HCT116 (cell line): ENCODE results near the gene OTOL1. TPM values are rescaled to one million over a fixed set of nuclear protein-coding genes. Genes with fewer than 3 reads are reported as not detected.

Experiments used
- ATAC-seq: fragments of 200-7000 bp; cut with Tn5 transposase; 2 replicates; pipeline ENCODE4 v1.9.1; 2020; ENCODE audit warnings: mild to moderate bottlenecking, moderate library complexity
- BruUV-seq: library from RNA; stranded (reverse); fragments of 400-500 nt; replicated peaks from 2 replicates; lab custom pipeline; 2021; lab: Mats Ljungman, UMichigan
- CTCF ChIA-PET: fragments of 300-600 bp; sonication (Branson Sonifier 250); formaldehyde crosslinking; loops from one replicate; lab custom pipeline; 2021; ENCODE audit warnings: antibody characterized with exemption; lab: Charles Lee
- POLR2A ChIA-PET: fragments of 300-600, 350-600 bp; sonication (Branson Sonifier 250); formaldehyde crosslinking; loops from one replicate; lab custom pipeline; 2021; ENCODE audit warnings: antibody characterized with exemption; lab: Charles Lee
- RAD21 ChIA-PET, 2 experiments: fragments of 300-600 bp; sonication (Branson Sonifier 250); formaldehyde crosslinking; loops; one replicate each; lab custom pipeline; 2023; ENCODE audit warnings: low total read pairs in 2 of 2; ENCODE audit not compliant: uncharacterized antibody in 2 of 2, unreplicated experiment in 2 of 2, low non-redundant PET in 1 of 2; lab: Charles Lee
- DNase-seq: peaks from one replicate; pipeline ENCODE4 v3.0.0-alpha.2; 2010; ENCODE audit warnings: low read depth, low spot score
- H2AFZ ChIP-seq: fragments of 200-600 bp; shearing (Covaris generic), sonication (generic); 2 replicates; pipeline ENCODE4 v1.6.1; 2017; ENCODE audit warnings: low read depth, mixed run types, mixed read lengths, antibody characterized with exemption, low read length; ENCODE audit not compliant: poor library complexity, severe bottlenecking
- H3K27ac ChIP-seq: 2 replicates; pipeline ENCODE4 v1.5.1; 2012; ENCODE audit warnings: low read depth, low read length
- H3K27me3 ChIP-seq: fragments of 200-600 bp; sonication (generic); 2 replicates; pipeline ENCODE4 v1.6.1; 2016; ENCODE audit warnings: mixed run types, low read length, mixed read lengths; ENCODE audit not compliant: insufficient read depth
- H3K36me3 ChIP-seq, 2 experiments: fragments of 200-500 bp in 1 of 2; fragments of 200-600 bp in 1 of 2; sonication (Bioruptor generic) in 1 of 2; sonication (generic) in 1 of 2; 2 replicates each; pipeline versions ENCODE4 v1.5.1 to v1.6.1; 2014 to 2016; ENCODE audit warnings: low read length in 2 of 2, inconsistent platforms in 1 of 2, mixed read lengths in 1 of 2, mixed run types in 1 of 2; ENCODE audit not compliant: insufficient read depth in 2 of 2, control insufficient read depth in 1 of 2
- H3K4me1 ChIP-seq, 2 experiments: fragments of 200-600 bp in 1 of 2; sonication (generic) in 1 of 2; 2 replicates each; pipeline versions ENCODE4 v1.5.1 to v1.6.1; 2012 to 2017; ENCODE audit warnings: low read length in 2 of 2, inconsistent platforms in 1 of 2, mild to moderate bottlenecking in 1 of 2, mixed read lengths in 1 of 2, mixed run types in 1 of 2, moderate library complexity in 1 of 2; ENCODE audit not compliant: insufficient read depth in 2 of 2, control insufficient read depth in 1 of 2
- H3K4me2 ChIP-seq: fragments of 200-600 bp; sonication (generic); 2 replicates; pipeline ENCODE4 v1.6.1; 2017; ENCODE audit warnings: mixed run types, low read length, mixed read lengths
- H3K4me3 ChIP-seq, 2 experiments: fragments of 200-600 bp in 1 of 2; sonication (generic) in 1 of 2; replicated peaks in 1 of 2; 2 replicates each; pipeline ENCODE4 v1.5.1; 2011 to 2016; ENCODE audit warnings: low read length in 2 of 2, control low read depth in 1 of 2, low read depth in 1 of 2, mild to moderate bottlenecking in 1 of 2, mixed read lengths in 1 of 2, mixed run types in 1 of 2
- H3K79me2 ChIP-seq: fragments of 200-600 bp; sonication (generic); 2 replicates; pipeline ENCODE4 v1.6.1; 2017; ENCODE audit warnings: mild to moderate bottlenecking, mixed run types, low read length, moderate library complexity, mixed read lengths; ENCODE audit not compliant: insufficient read depth
- H3K9ac ChIP-seq: fragments of 200-600 bp; sonication (generic); 2 replicates; pipeline ENCODE4 v1.6.1; 2016; ENCODE audit warnings: low read length, mixed read lengths
- H3K9me2 ChIP-seq: fragments of 200-600 bp; sonication (generic), shearing (Covaris generic); 2 replicates; pipeline ENCODE4 v1.6.1; 2017; ENCODE audit warnings: mixed run types, mild to moderate bottlenecking, moderate library complexity; ENCODE audit not compliant: insufficient read depth
- H3K9me3 ChIP-seq, 2 experiments: fragments of 200-500 bp in 1 of 2; fragments of 200-600 bp in 1 of 2; sonication (Bioruptor generic) in 1 of 2; sonication (generic) in 1 of 2; 2 replicates each; pipeline ENCODE4 v1.6.1; 2014 to 2017; ENCODE audit warnings: low read length in 2 of 2, mixed read lengths in 2 of 2, inconsistent platforms in 1 of 2, low read depth in 1 of 2, mild to moderate bottlenecking in 1 of 2, mixed run types in 1 of 2, moderate library complexity in 1 of 2; ENCODE audit not compliant: control insufficient read depth in 1 of 2, insufficient read depth in 1 of 2
- H4K20me1 ChIP-seq: fragments of 200-600 bp; sonication (generic), shearing (Covaris generic); 2 replicates; pipeline ENCODE4 v1.6.1; 2017; ENCODE audit warnings: mixed run types, mild to moderate bottlenecking, moderate library complexity; ENCODE audit not compliant: insufficient read depth
- CEBPB ChIP-seq: IDR thresholded peaks from 2 replicates; pipeline ENCODE4 v1.6.1; 2012; ENCODE audit warnings: low read depth
- EGR1 ChIP-seq: IDR thresholded peaks from 2 replicates; pipeline ENCODE4 v1.6.1; 2012; ENCODE audit warnings: low read depth
- EZH2 ChIP-seq: fragments of 200-600 bp; sonication (generic); IDR thresholded peaks from 2 replicates; pipeline ENCODE4 v1.6.1; 2017; ENCODE audit warnings: antibody characterized with exemption, mixed run types
- JUND ChIP-seq: IDR thresholded peaks from 2 replicates; pipeline ENCODE4 v1.6.1; 2012
- POLR2A ChIP-seq: IDR thresholded peaks from 2 replicates; pipeline ENCODE4 v1.7.0; 2011; ENCODE audit warnings: borderline replicate concordance; ENCODE audit not compliant: insufficient read depth, insufficient read length; ENCODE audit errors: extremely low read depth
- RAD21 ChIP-seq: IDR thresholded peaks from 2 replicates; pipeline ENCODE4 v1.6.1; 2012; ENCODE audit warnings: low read depth, mild to moderate bottlenecking
- SIN3A ChIP-seq: IDR thresholded peaks from 2 replicates; pipeline ENCODE4 v1.6.1; 2012; ENCODE audit warnings: low read depth
- SP1 ChIP-seq: IDR thresholded peaks from 2 replicates; pipeline ENCODE4 v1.6.1; 2012; ENCODE audit warnings: low read depth
- SRF ChIP-seq: IDR thresholded peaks from 2 replicates; pipeline ENCODE4 v1.6.1; 2012; ENCODE audit warnings: low read depth
- TCF7L2 ChIP-seq: IDR thresholded peaks from 2 replicates; pipeline ENCODE4 v1.7.0; 2011; ENCODE audit warnings: borderline replicate concordance, inconsistent platforms; ENCODE audit not compliant: insufficient read depth, insufficient read length; ENCODE audit errors: extremely low read depth
- ZFX ChIP-seq: fragments of 450-650 bp; IDR thresholded peaks from 2 replicates; pipeline ENCODE4 v1.6.1; 2017
- ZNF274 ChIP-seq: fragments of 200-500 bp; sonication (Bioruptor generic); IDR thresholded peaks from 2 replicates; pipeline ENCODE4 v1.6.1; 2014; ENCODE audit warnings: mild to moderate bottlenecking, low read depth, low read length, inconsistent platforms
- intact Hi-C: fragments of 100-400 bp; cut with micrococcal nuclease; formaldehyde crosslinking; loops from 2 replicates; pipeline ENCODE4 v1.10.0; 2022
- total RNA-seq: library from RNA; stranded (reverse); gene quantifications from one replicate; pipeline ENCODE4 v1.2.1, GENCODE V29; 2021; ENCODE audit not compliant: unreplicated experiment
- TF ChIP-seq, protein P1 (sequence below): IDR thresholded peaks from 2 replicates; pipeline ENCODE4 v1.6.1; 2011; ENCODE audit warnings: mild to moderate bottlenecking, low read length, moderate library complexity; ENCODE audit not compliant: insufficient replicate concordance; ENCODE audit errors: extremely low read depth
- TF ChIP-seq, protein P2 (sequence below): IDR thresholded peaks from 2 replicates; pipeline ENCODE4 v1.6.1; 2012
- TF ChIP-seq, protein P3 (sequence below), 3 experiments: fragments of 200-600 bp in 1 of 3; sonication (generic) in 1 of 3; IDR thresholded peaks in 2 of 3; conservative IDR thresholded peaks in 1 of 3; 2 replicates each; pipeline ENCODE4 v1.5.1; 2012 to 2017; ENCODE audit warnings: low read depth in 2 of 3, low read length in 2 of 3, antibody characterized with exemption in 1 of 3, borderline replicate concordance in 1 of 3, control low read depth in 1 of 3, mild to moderate bottlenecking in 1 of 3, mixed read lengths in 1 of 3, mixed run types in 1 of 3, moderate library complexity in 1 of 3; ENCODE audit not compliant: insufficient read depth in 1 of 3
- TF ChIP-seq, protein P4 (sequence below): IDR thresholded peaks from 2 replicates; pipeline ENCODE4 v1.6.1; 2012

OTOL1 gene
- total RNA-seq, 1 experiment from 2014 or later, result not detected

DNA sequence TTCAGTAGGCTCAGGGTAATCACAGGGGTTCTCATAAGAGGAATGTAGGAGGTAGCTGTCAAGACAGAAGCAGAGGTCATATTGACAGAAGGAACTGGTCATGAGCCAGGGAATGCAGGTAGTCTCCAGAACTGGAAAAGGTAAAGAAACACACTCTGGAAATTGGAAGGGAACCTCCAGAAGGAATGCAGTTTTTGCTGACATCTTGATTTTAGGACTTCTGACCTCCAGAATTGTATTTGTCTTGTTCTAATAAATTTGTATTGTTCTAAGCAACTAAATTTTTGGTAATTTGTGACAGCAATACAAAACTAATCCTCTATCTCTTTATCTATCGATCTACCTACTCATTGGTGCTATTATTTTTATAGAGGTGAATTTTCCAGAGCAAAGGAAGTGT is 49.2 kb downstream of the OTOL1 start:
- ATAC-seq (no peak), DNase-seq (no peak)
- no peaks in the 10 kb centered on the region for H3K36me3 ChIP-seq
- RAD21 ChIA-PET, result no interaction called here
- BruUV-seq, result no TSS peak
- H3K4me3 ChIP-seq, result no peak overlapping the region
- H3K79me2 ChIP-seq, result no peaks in the 10 kb centered on the region
- no peaks in the 10 kb centered on the region for H3K4me1 ChIP-seq
- TF ChIP-seq ZFX, result no peak
- no peak for TF ChIP-seq ZNF274
- TF ChIP-seq, protein P1, sequence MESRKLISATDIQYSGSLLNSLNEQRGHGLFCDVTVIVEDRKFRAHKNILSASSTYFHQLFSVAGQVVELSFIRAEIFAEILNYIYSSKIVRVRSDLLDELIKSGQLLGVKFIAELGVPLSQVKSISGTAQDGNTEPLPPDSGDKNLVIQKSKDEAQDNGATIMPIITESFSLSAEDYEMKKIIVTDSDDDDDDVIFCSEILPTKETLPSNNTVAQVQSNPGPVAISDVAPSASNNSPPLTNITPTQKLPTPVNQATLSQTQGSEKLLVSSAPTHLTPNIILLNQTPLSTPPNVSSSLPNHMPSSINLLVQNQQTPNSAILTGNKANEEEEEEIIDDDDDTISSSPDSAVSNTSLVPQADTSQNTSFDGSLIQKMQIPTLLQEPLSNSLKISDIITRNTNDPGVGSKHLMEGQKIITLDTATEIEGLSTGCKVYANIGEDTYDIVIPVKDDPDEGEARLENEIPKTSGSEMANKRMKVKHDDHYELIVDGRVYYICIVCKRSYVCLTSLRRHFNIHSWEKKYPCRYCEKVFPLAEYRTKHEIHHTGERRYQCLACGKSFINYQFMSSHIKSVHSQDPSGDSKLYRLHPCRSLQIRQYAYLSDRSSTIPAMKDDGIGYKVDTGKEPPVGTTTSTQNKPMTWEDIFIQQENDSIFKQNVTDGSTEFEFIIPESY, result no peak
- TF ChIP-seq SRF, result no peak
- no peak for TF ChIP-seq SIN3A
- TF ChIP-seq EZH2, result no peak
- no peak overlapping the region for H2AFZ ChIP-seq
- intact Hi-C loops, result no loop called here
- no peaks in the 10 kb centered on the region for H3K27me3 ChIP-seq
- no peak overlapping the region for H3K4me2 ChIP-seq
- H3K9me2 ChIP-seq, result peaks cover 3% of the 10 kb centered on the region; the same call in 1 of the 2 replicates
- H3K27ac ChIP-seq, result no peak overlapping the region
- POLR2A ChIA-PET, result no interaction called here
- no peak overlapping the region for H3K9ac ChIP-seq
- H4K20me1 ChIP-seq, result no peaks in the 10 kb centered on the region
- no peaks in the 10 kb centered on the region for H3K9me3 ChIP-seq
- CTCF ChIA-PET, result no interaction called here

DNA sequence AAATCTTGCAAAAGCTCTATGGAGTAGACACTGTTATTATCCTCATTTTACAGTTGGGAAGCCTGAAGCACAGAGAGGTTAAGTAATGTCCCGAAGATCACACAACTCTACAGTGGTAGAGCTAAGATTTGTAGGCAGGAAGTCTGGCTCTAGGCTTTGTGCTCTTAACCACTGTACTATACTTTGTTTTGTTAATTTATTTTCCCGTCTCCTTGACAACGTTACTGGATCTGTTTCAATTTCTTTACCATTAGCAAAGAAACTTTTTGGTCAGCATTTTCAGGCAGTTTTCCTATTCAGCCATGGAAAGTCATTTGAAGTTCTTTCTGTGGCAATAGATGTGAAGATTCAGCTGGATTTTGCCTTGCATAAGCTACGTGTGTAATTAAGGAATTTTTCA is 51.7 kb downstream of the OTOL1 start:
- Histone ChIP-seq H3K4me1 (no peaks in the 10 kb centered on the region), H4K20me1 (no peaks in the 10 kb centered on the region), H3K9me2 (no peaks in the 10 kb centered on the region), H3K36me3 (no peaks in the 10 kb centered on the region), H3K27me3 (no peaks in the 10 kb centered on the region), H3K4me2 (no peak overlapping the region), H3K27ac (no peak overlapping the region), H3K4me3 (no peak overlapping the region), H3K9me3 (no peaks in the 10 kb centered on the region), H3K79me2 (no peaks in the 10 kb centered on the region), H3K9ac (no peak overlapping the region), H2AFZ (no peak overlapping the region)
- CTCF ChIA-PET, result no interaction called here
- DNase-seq (no peak), ATAC-seq (no peak)
- RAD21 ChIA-PET, result no interaction called here
- intact Hi-C loops, result no loop called here
- POLR2A ChIA-PET, result no interaction called here
- no TSS peak for BruUV-seq
- TF ChIP-seq EGR1 (no peak), ZFX (no peak), POLR2A (no peak), CEBPB (no peak), SIN3A (no peak), TCF7L2 (no peak), JUND (no peak), SRF (no peak), RAD21 (no peak), SP1 (no peak)
- TF ChIP-seq, protein P2, sequence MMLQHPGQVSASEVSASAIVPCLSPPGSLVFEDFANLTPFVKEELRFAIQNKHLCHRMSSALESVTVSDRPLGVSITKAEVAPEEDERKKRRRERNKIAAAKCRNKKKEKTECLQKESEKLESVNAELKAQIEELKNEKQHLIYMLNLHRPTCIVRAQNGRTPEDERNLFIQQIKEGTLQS, result no peak
- TF ChIP-seq, protein P1, result no peak
- TF ChIP-seq, protein P3, sequence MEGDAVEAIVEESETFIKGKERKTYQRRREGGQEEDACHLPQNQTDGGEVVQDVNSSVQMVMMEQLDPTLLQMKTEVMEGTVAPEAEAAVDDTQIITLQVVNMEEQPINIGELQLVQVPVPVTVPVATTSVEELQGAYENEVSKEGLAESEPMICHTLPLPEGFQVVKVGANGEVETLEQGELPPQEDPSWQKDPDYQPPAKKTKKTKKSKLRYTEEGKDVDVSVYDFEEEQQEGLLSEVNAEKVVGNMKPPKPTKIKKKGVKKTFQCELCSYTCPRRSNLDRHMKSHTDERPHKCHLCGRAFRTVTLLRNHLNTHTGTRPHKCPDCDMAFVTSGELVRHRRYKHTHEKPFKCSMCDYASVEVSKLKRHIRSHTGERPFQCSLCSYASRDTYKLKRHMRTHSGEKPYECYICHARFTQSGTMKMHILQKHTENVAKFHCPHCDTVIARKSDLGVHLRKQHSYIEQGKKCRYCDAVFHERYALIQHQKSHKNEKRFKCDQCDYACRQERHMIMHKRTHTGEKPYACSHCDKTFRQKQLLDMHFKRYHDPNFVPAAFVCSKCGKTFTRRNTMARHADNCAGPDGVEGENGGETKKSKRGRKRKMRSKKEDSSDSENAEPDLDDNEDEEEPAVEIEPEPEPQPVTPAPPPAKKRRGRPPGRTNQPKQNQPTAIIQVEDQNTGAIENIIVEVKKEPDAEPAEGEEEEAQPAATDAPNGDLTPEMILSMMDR (IDR thresholded peaks at IDR 0.05 in 2 of 3, conservative IDR thresholded peaks at IDR 0.05 in 1 of 3; ENCODE audit: borderline replicate concordance in 1 of 3, insufficient read depth in 1 of 3, low read depth in 2 of 3, low read length in 2 of 3), result no peak
- TF ChIP-seq, protein P4, sequence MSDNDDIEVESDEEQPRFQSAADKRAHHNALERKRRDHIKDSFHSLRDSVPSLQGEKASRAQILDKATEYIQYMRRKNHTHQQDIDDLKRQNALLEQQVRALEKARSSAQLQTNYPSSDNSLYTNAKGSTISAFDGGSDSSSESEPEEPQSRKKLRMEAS, result no peak
